CD14-positive monocyte (primary cell): Measurements from ENCODE around the gene ALKBH6. TPM values are rescaled to one million over a fixed set of nuclear protein-coding genes. Genes with fewer than 3 reads are reported as not detected.
A peak's percentile ranks its signal among the peaks of the same experiment; 100 is the strongest.

Experiments used
- DNase-seq, 3 donors: peaks; one replicate each; pipeline ENCODE4 v3.0.0-alpha.2; 2011 to 2022
- H2AFZ ChIP-seq: 2 replicates; pipeline ENCODE4 v1.6.0; 2012; ENCODE audit warnings: mild to moderate bottlenecking, low read depth, low read length, inconsistent platforms; ENCODE audit not compliant: insufficient read depth, poor library complexity, severe bottlenecking
- H3K27ac ChIP-seq, 2 donors: 1 replicate in 1 of 2; 2 replicates in 1 of 2; pipeline ENCODE4 v1.5.1; 2012 to 2013; ENCODE audit warnings: low read length in 2 of 2, control low read depth in 1 of 2, inconsistent platforms in 1 of 2, low read depth in 1 of 2, mild to moderate bottlenecking in 1 of 2
- H3K27me3 ChIP-seq, 2 donors: one replicate each; pipeline versions ENCODE4 v1.6.0 to v1.6.1; 2011 to 2013; ENCODE audit warnings: low read length in 2 of 2; ENCODE audit not compliant: control insufficient read depth in 2 of 2, insufficient read depth in 2 of 2
- H3K36me3 ChIP-seq, 2 donors: replicated peaks in 1 of 2; 1 replicate in 1 of 2; 2 replicates in 1 of 2; pipeline versions ENCODE4 v1.5.1 to v1.6.1; 2012 to 2013; ENCODE audit warnings: low read length in 2 of 2, control low read depth in 1 of 2, inconsistent platforms in 1 of 2, mild to moderate bottlenecking in 1 of 2; ENCODE audit not compliant: insufficient read depth in 2 of 2, control insufficient read depth in 1 of 2
- H3K4me1 ChIP-seq, 2 donors: 1 replicate in 1 of 2; 2 replicates in 1 of 2; pipeline versions ENCODE4 v1.5.1 to v1.6.1; 2012 to 2013; ENCODE audit warnings: low read length in 2 of 2, control low read depth in 1 of 2, inconsistent platforms in 1 of 2, mild to moderate bottlenecking in 1 of 2, moderate library complexity in 1 of 2; ENCODE audit not compliant: insufficient read depth in 2 of 2, control insufficient read depth in 1 of 2
- H3K4me2 ChIP-seq: replicated peaks from 2 replicates; pipeline ENCODE3; 2012; ENCODE audit warnings: low read length, moderate library complexity, mild to moderate bottlenecking; ENCODE audit not compliant: poor library complexity, severe bottlenecking; ENCODE audit errors: extremely low read depth
- H3K4me3 ChIP-seq, 3 experiments: fragments of 200-600 bp in 1 of 3; sonication (generic) in 1 of 3; replicated peaks in 1 of 3; 1 replicate in 2 of 3; 2 replicates in 1 of 3; pipeline ENCODE4 v1.5.1; 2011 to 2013; ENCODE audit warnings: low read length in 3 of 3, mild to moderate bottlenecking in 3 of 3, control low read depth in 2 of 3, low read depth in 2 of 3, inconsistent platforms in 1 of 3, moderate library complexity in 1 of 3
- H3K79me2 ChIP-seq: 2 replicates; pipeline ENCODE4 v1.6.0; 2012; ENCODE audit warnings: mild to moderate bottlenecking, control low read depth, inconsistent platforms, low read length, moderate library complexity; ENCODE audit not compliant: insufficient read depth
- H3K9ac ChIP-seq: 2 replicates; pipeline ENCODE4 v1.6.0; 2017; ENCODE audit warnings: low read length, mild to moderate bottlenecking; ENCODE audit not compliant: insufficient read depth, poor library complexity, severe bottlenecking
- H3K9me3 ChIP-seq, 2 donors: replicated peaks in 1 of 2; 1 replicate in 1 of 2; 2 replicates in 1 of 2; pipeline versions ENCODE4 v1.5.1 to v1.6.1; 2012 to 2013; ENCODE audit warnings: low read length in 2 of 2, control low read depth in 1 of 2; ENCODE audit not compliant: control insufficient read depth in 1 of 2, insufficient read depth in 1 of 2
- H4K20me1 ChIP-seq: 2 replicates; pipeline ENCODE4 v1.6.0; 2012; ENCODE audit warnings: mild to moderate bottlenecking, low read length, control low read depth, moderate library complexity; ENCODE audit not compliant: insufficient read depth
- H3K27ac Mint-ChIP-seq, 7 donors: one replicate each; pipeline ENCODE4 v1.8.0; 2020; ENCODE audit warnings: mild to moderate bottlenecking in 7 of 7, mixed read lengths in 7 of 7, moderate library complexity in 6 of 7, inconsistent platforms in 2 of 7
- H3K27me3 Mint-ChIP-seq, 3 donors: one replicate each; pipeline ENCODE4 v1.8.0; 2021 to 2022; ENCODE audit warnings: low read depth in 3 of 3, mild to moderate bottlenecking in 3 of 3, mixed read lengths in 3 of 3, moderate library complexity in 3 of 3, inconsistent platforms in 1 of 3
- H3K36me3 Mint-ChIP-seq, 2 donors: one replicate each; pipeline ENCODE4 v1.8.0; 2020; ENCODE audit warnings: mixed read lengths in 2 of 2, inconsistent platforms in 1 of 2, mild to moderate bottlenecking in 1 of 2
- H3K4me1 Mint-ChIP-seq: one replicate; pipeline ENCODE4 v1.8.0; 2020; ENCODE audit warnings: mild to moderate bottlenecking, mixed read lengths
- H3K4me3 Mint-ChIP-seq, 2 donors: one replicate each; pipeline ENCODE4 v1.8.0; 2020; ENCODE audit warnings: mild to moderate bottlenecking in 2 of 2, mixed read lengths in 2 of 2, moderate library complexity in 1 of 2
- H3K9me3 Mint-ChIP-seq, 7 donors: one replicate each; pipeline ENCODE4 v1.8.0; 2020 to 2022; ENCODE audit warnings: mixed read lengths in 7 of 7, mild to moderate bottlenecking in 6 of 7, moderate library complexity in 6 of 7, inconsistent platforms in 2 of 7
- CTCF ChIP-seq: fragments of 200-600 bp; IDR thresholded peaks from one replicate; pipeline ENCODE4 v1.8.0; 2022; ENCODE audit warnings: antibody characterized with exemption, mild to moderate bottlenecking
- WGBS: methylation state at CpG from one replicate; pipeline ENCODE4 v1.1.5; 2013; ENCODE audit warnings: missing lambda C conversion rate; ENCODE audit not compliant: insufficient coverage; 5-methylcytosine and 5-hydroxymethylcytosine counted together
- intact Hi-C, 2 donors: fragments of 100-400 bp; cut with micrococcal nuclease; formaldehyde crosslinking; loops; one replicate each; pipeline versions ENCODE4 v1.15.0 to v1.15.1; 2023
- polyA plus RNA-seq, 3 donors: library from polyadenylated mRNA; depleted of rRNA in 1 of 3; unstranded in 2 of 3; stranded (reverse) in 1 of 3; fragments of 300-500 nt in 2 of 3; fragments of >200 nt in 1 of 3; fragmentation: Illumina TruSeq in 2 of 3; gene quantifications; 1 replicate in 2 of 3; 2 replicates in 1 of 3; pipeline ENCODE4 v1.2.3, GENCODE V29; 2012 to 2021

The ALKBH6 gene
- polyA plus RNA-seq, 3 donors: 13.1 to 29.3 (median 16.1) TPM

- no peak overlapping the region for H3K27ac Mint-ChIP-seq
These were observed 50.5 kb downstream of the ALKBH6 start for GRCh38 chr19:35963514-35963913.

GRCh38 chr19:35960432-35960972, 53.5 kb downstream of the ALKBH6 start:
- H3K27ac Mint-ChIP-seq: peak overlapping the region in 1 of 7 donors; percentile 64

More at GRCh38 chr19:35963514-35963913, 50.5 kb downstream of the ALKBH6 start:
- Mint-ChIP-seq H3K9me3 (peaks cover 0 to 9% (median 4%) of the 10 kb centered on the region in 7 donors), H3K27me3 (peaks cover 25 to 47% (median 37%) of the 10 kb centered on the region in 3 donors), H3K4me1 (peaks cover 3% of the 10 kb centered on the region), H3K4me3 (no peak overlapping the region), H3K36me3 (no peaks in the 10 kb centered on the region)
- no peaks in the 10 kb centered on the region for H4K20me1 ChIP-seq
- H2AFZ ChIP-seq: no peak overlapping the region
- H3K79me2 ChIP-seq: no peaks in the 10 kb centered on the region
- no peak overlapping the region for H3K4me3 ChIP-seq
- H3K4me1 ChIP-seq: peaks cover 0 to 9% of the 10 kb centered on the region in 2 donors
- H3K27ac ChIP-seq: no peak overlapping the region
- WGBS: 10% methylated on average over 5 of the region's 9 CpGs
- no peaks in the 10 kb centered on the region for H3K36me3 ChIP-seq
- H3K9me3 ChIP-seq: peaks cover 0 to 9% of the 10 kb centered on the region in 2 donors
- H3K27me3 ChIP-seq: peaks cover 17 to 29% of the 10 kb centered on the region in 2 donors
- no peak overlapping the region for H3K4me2 ChIP-seq
- no peak overlapping the region for H3K9ac ChIP-seq
- no peak for DNase-seq
- intact Hi-C loops: no loop called here
- no peak for TF ChIP-seq CTCF

More at GRCh38 chr19:35960432-35960972, 53.5 kb downstream of the ALKBH6 start:
- H3K9ac ChIP-seq: no peak overlapping the region
- peaks cover 0 to 9% of the 10 kb centered on the region in 2 donors for H3K4me1 ChIP-seq
- H3K36me3 Mint-ChIP-seq: no peaks in the 10 kb centered on the region
- TF ChIP-seq CTCF: no peak
- intact Hi-C loops: no loop called here
- no peak overlapping the region for H3K4me2 ChIP-seq
- peak overlapping the region in 1 of 2 donors; percentile 53 for H3K4me3 Mint-ChIP-seq
- peaks cover 4 to 9% of the 10 kb centered on the region in 2 donors for H3K9me3 ChIP-seq
- H2AFZ ChIP-seq: no peak overlapping the region
- H3K27me3 ChIP-seq: peaks cover 18 to 38% of the 10 kb centered on the region in 2 donors
- no peaks in the 10 kb centered on the region for H4K20me1 ChIP-seq
- WGBS: 86% methylated on average over 5 of the region's 7 CpGs
- peaks cover 39 to 58% (median 53%) of the 10 kb centered on the region in 3 donors for H3K27me3 Mint-ChIP-seq
- H3K4me3 ChIP-seq: no peak overlapping the region
- no peak for DNase-seq
- no peaks in the 10 kb centered on the region for H3K36me3 ChIP-seq
- peaks cover 5 to 23% (median 14%) of the 10 kb centered on the region in 7 donors for H3K9me3 Mint-ChIP-seq
- no peaks in the 10 kb centered on the region for H3K79me2 ChIP-seq
- H3K27ac ChIP-seq: no peak overlapping the region
- H3K4me1 Mint-ChIP-seq: peaks cover 7% of the 10 kb centered on the region
